Stimulated activated memory B cell treated with anti-CD40 and anti-IgM and Interleukin-4, amounts not matched to agents 10 μg/mL and 1 μg/mL and 100 μg/mL, for 72 hours (primary cell): ENCODE measurements around the gene TRIM54.
"Not testable (repeated sequence)": the region's sequence is repeated elsewhere in the genome, so short reads cannot be mapped to it uniquely, and the experiment has no call there.

Source experiments
- ATAC-seq: fragments of 150-1000 bp; cut with Tn5 transposase; 2 replicates; pipeline ENCODE4 v1.10.0; 2021
- H3K27ac Mint-ChIP-seq: one replicate; pipeline ENCODE4 v1.8.0; 2022; ENCODE audit warnings: mild to moderate bottlenecking, mixed read lengths
- H3K27me3 Mint-ChIP-seq: one replicate; pipeline ENCODE4 v1.8.0; 2022; ENCODE audit warnings: mixed read lengths
- H3K36me3 Mint-ChIP-seq: one replicate; pipeline ENCODE4 v1.8.0; 2022; ENCODE audit warnings: mixed read lengths
- H3K4me1 Mint-ChIP-seq: one replicate; pipeline ENCODE4 v1.8.0; 2022; ENCODE audit warnings: mixed read lengths
- H3K4me3 Mint-ChIP-seq: one replicate; pipeline ENCODE4 v1.8.0; 2022; ENCODE audit warnings: mild to moderate bottlenecking, moderate library complexity, mixed read lengths
- H3K9me3 Mint-ChIP-seq: one replicate; pipeline ENCODE4 v1.8.0; 2022; ENCODE audit warnings: mixed read lengths

The TRIM54 gene

GRCh38 chr2:27264753-27265535, 17.3 kb upstream of the TRIM54 start:
- peak; percentile 69 for ATAC-seq
- H3K9me3 Mint-ChIP-seq = no peaks in the 10 kb centered on the region
- H3K27ac Mint-ChIP-seq = no peak overlapping the region
- peaks cover 31% of the 10 kb centered on the region for H3K4me1 Mint-ChIP-seq
- H3K36me3 Mint-ChIP-seq = no peaks in the 10 kb centered on the region
- peak overlapping the region; percentile 66 for H3K4me3 Mint-ChIP-seq
- H3K27me3 Mint-ChIP-seq = peaks cover 43% of the 10 kb centered on the region

GRCh38 chr2:27265536-27265870, 16.7 kb upstream of the TRIM54 start:
- no peak overlapping the region for H3K27ac Mint-ChIP-seq
- peaks cover 38% of the 10 kb centered on the region for H3K27me3 Mint-ChIP-seq
- H3K9me3 Mint-ChIP-seq = no peaks in the 10 kb centered on the region
- H3K36me3 Mint-ChIP-seq = no peaks in the 10 kb centered on the region
- no peak overlapping the region for H3K4me3 Mint-ChIP-seq
- H3K4me1 Mint-ChIP-seq = peaks cover 31% of the 10 kb centered on the region
- ATAC-seq = no peak

GRCh38 chr2:27268296-27268695, 13.9 kb upstream of the TRIM54 start:
- Mint-ChIP-seq H3K4me1 (peaks cover 16% of the 10 kb centered on the region), H3K27me3 (peaks cover 16% of the 10 kb centered on the region)
- not testable (repeated sequence) for H3K4me3 Mint-ChIP-seq, H3K36me3 Mint-ChIP-seq, ATAC-seq, H3K9me3 Mint-ChIP-seq, H3K27ac Mint-ChIP-seq

GRCh38 chr2:27270131-27270530, 12.1 kb upstream of the TRIM54 start:
- no peak overlapping the region for H3K4me3 Mint-ChIP-seq
- H3K27ac Mint-ChIP-seq = no peak overlapping the region
- H3K9me3 Mint-ChIP-seq = no peaks in the 10 kb centered on the region
- ATAC-seq = no peak
- H3K27me3 Mint-ChIP-seq = peaks cover 12% of the 10 kb centered on the region
- H3K4me1 Mint-ChIP-seq = no peaks in the 10 kb centered on the region
- H3K36me3 Mint-ChIP-seq = no peaks in the 10 kb centered on the region

GRCh38 chr2:27270670-27271069, 11.6 kb upstream of the TRIM54 start:
- peaks cover 13% of the 10 kb centered on the region for H3K27me3 Mint-ChIP-seq
- H3K4me1 Mint-ChIP-seq = no peaks in the 10 kb centered on the region
- ATAC-seq = no peak
- no peaks in the 10 kb centered on the region for H3K9me3 Mint-ChIP-seq
- H3K4me3 Mint-ChIP-seq = no peak overlapping the region
- no peak overlapping the region for H3K27ac Mint-ChIP-seq
- no peaks in the 10 kb centered on the region for H3K36me3 Mint-ChIP-seq

GRCh38 chr2:27271631-27272340, 10.4 kb upstream of the TRIM54 start:
- ATAC-seq = no peak
- peaks cover 20% of the 10 kb centered on the region for H3K27me3 Mint-ChIP-seq
- H3K4me3 Mint-ChIP-seq = no peak overlapping the region
- H3K4me1 Mint-ChIP-seq = no peaks in the 10 kb centered on the region
- no peaks in the 10 kb centered on the region for H3K36me3 Mint-ChIP-seq
- no peak overlapping the region for H3K27ac Mint-ChIP-seq
- H3K9me3 Mint-ChIP-seq = no peaks in the 10 kb centered on the region

- peaks cover 31% of the 10 kb centered on the region for H3K27me3 Mint-ChIP-seq
- not testable (repeated sequence) for H3K4me3 Mint-ChIP-seq, H3K36me3 Mint-ChIP-seq, H3K27ac Mint-ChIP-seq, H3K9me3 Mint-ChIP-seq, H3K4me1 Mint-ChIP-seq, ATAC-seq
Observed at GRCh38 chr2:27272537-27273522, 9.4 kb upstream of the TRIM54 start.

GRCh38 chr2:27275211-27276150, 6.7 kb upstream of the TRIM54 start, which contains the start of gene DNAJC5G:
DNAJC5G (plus strand) TSS chr2:27275433; CDS start chr2:27276729, 1,296 bp downstream.
- no peaks in the 10 kb centered on the region for H3K9me3 Mint-ChIP-seq
- no peaks in the 10 kb centered on the region for H3K36me3 Mint-ChIP-seq
- no peak for ATAC-seq
- peaks cover 9% of the 10 kb centered on the region for H3K4me1 Mint-ChIP-seq
- no peak within 1 kb of the TSS for H3K4me3 Mint-ChIP-seq
- H3K27ac Mint-ChIP-seq = no peak within 1 kb of the TSS
- H3K27me3 Mint-ChIP-seq = peaks cover 33% of the 10 kb centered on the region

- no peak overlapping the region for H3K27ac Mint-ChIP-seq
- H3K4me1 Mint-ChIP-seq = peaks cover 9% of the 10 kb centered on the region
- ATAC-seq = no peak
- H3K9me3 Mint-ChIP-seq = no peaks in the 10 kb centered on the region
- peaks cover 55% of the 10 kb centered on the region for H3K27me3 Mint-ChIP-seq
- H3K36me3 Mint-ChIP-seq = no peaks in the 10 kb centered on the region
- H3K4me3 Mint-ChIP-seq = no peak overlapping the region
Observed at GRCh38 chr2:27278010-27278409, 4.2 kb upstream of the TRIM54 start.

GRCh38 chr2:27280826-27281225, 1.4 kb upstream of the TRIM54 start:
- Mint-ChIP-seq H3K9me3 (no peaks in the 10 kb centered on the region), H3K27me3 (peaks cover 45% of the 10 kb centered on the region), H3K27ac (no peak overlapping the region), H3K36me3 (no peaks in the 10 kb centered on the region), H3K4me3 (no peak overlapping the region), H3K4me1 (peaks cover 9% of the 10 kb centered on the region)
- no peak for ATAC-seq

- no peak overlapping the region for H3K4me3 Mint-ChIP-seq
- no peaks in the 10 kb centered on the region for H3K36me3 Mint-ChIP-seq
- H3K27me3 Mint-ChIP-seq = peaks cover 42% of the 10 kb centered on the region
- no peak for ATAC-seq
- no peaks in the 10 kb centered on the region for H3K9me3 Mint-ChIP-seq
- peaks cover 9% of the 10 kb centered on the region for H3K4me1 Mint-ChIP-seq
- H3K27ac Mint-ChIP-seq = no peak overlapping the region
Observed at GRCh38 chr2:27281442-27281841, 787 bp upstream of the TRIM54 start.

GRCh38 chr2:27282892-27283291, 663 bp downstream of the TRIM54 start:
- H3K4me3 Mint-ChIP-seq = no peak overlapping the region

GRCh38 chr2:27284996-27285395, 2.8 kb downstream of the TRIM54 start:
- Mint-ChIP-seq H3K27me3 (peaks cover 55% of the 10 kb centered on the region), H3K4me1 (peaks cover 2% of the 10 kb centered on the region), H3K9me3 (no peaks in the 10 kb centered on the region), H3K27ac (no peak overlapping the region), H3K36me3 (no peaks in the 10 kb centered on the region), H3K4me3 (no peak overlapping the region)
- ATAC-seq = no peak

More at GRCh38 chr2:27282892-27283291, 663 bp downstream of the TRIM54 start:
- no peak overlapping the region for H3K27ac Mint-ChIP-seq
- H3K27me3 Mint-ChIP-seq = peaks cover 41% of the 10 kb centered on the region
- H3K4me1 Mint-ChIP-seq = peaks cover 9% of the 10 kb centered on the region
- no peaks in the 10 kb centered on the region for H3K9me3 Mint-ChIP-seq
- no peaks in the 10 kb centered on the region for H3K36me3 Mint-ChIP-seq
- ATAC-seq = no peak

- no peak for ATAC-seq
- Mint-ChIP-seq H3K36me3 (no peaks in the 10 kb centered on the region), H3K27me3 (peaks cover 55% of the 10 kb centered on the region), H3K27ac (no peak overlapping the region), H3K4me3 (no peak overlapping the region), H3K9me3 (no peaks in the 10 kb centered on the region), H3K4me1 (no peaks in the 10 kb centered on the region)
Observed at GRCh38 chr2:27285481-27285880, 3.3 kb downstream of the TRIM54 start.
